KMS-11 (cell line): Measurements from ENCODE around the gene C19orf47.

Experiments
- H2AFZ ChIP-seq: fragments of 200-600 bp; sonication (generic); 2 replicates; pipeline ENCODE4 v1.6.1; 2016; ENCODE audit warnings: antibody characterized with exemption, mixed run types, low read depth
- H3K27ac ChIP-seq: fragments of 200-600 bp; sonication (generic); 2 replicates; pipeline ENCODE4 v1.6.1; 2016; ENCODE audit warnings: mild to moderate bottlenecking, mixed run types
- H3K27me3 ChIP-seq: fragments of 200-600 bp; sonication (generic); 2 replicates; pipeline ENCODE4 v1.6.1; 2017; ENCODE audit warnings: mild to moderate bottlenecking, low read depth, mixed run types, moderate library complexity; ENCODE audit not compliant: insufficient read depth
- H3K36me3 ChIP-seq: fragments of 200-600 bp; sonication (generic); 2 replicates; pipeline ENCODE4 v1.6.1; 2017; ENCODE audit warnings: mild to moderate bottlenecking, mixed run types; ENCODE audit not compliant: insufficient read depth
- H3K4me1 ChIP-seq: fragments of 200-600 bp; sonication (generic); 2 replicates; pipeline ENCODE4 v1.6.1; 2016; ENCODE audit warnings: mild to moderate bottlenecking, low read depth, mixed run types; ENCODE audit not compliant: poor library complexity, severe bottlenecking
- H3K4me2 ChIP-seq: fragments of 200-600 bp; sonication (generic); 2 replicates; pipeline ENCODE4 v1.7.0; 2016; ENCODE audit warnings: mild to moderate bottlenecking, mixed run types
- H3K4me3 ChIP-seq: fragments of 200-600 bp; sonication (generic); IDR thresholded peaks from 2 replicates; pipeline ENCODE4 v1.6.1; 2017; ENCODE audit warnings: low read depth, low read length, mixed read lengths; ENCODE audit not compliant: insufficient read depth
- H3K79me2 ChIP-seq: fragments of 200-600 bp; sonication (generic); 2 replicates; pipeline ENCODE4 v1.6.1; 2016; ENCODE audit warnings: low read depth, mixed run types; ENCODE audit not compliant: insufficient read depth
- H3K9ac ChIP-seq: fragments of 200-600 bp; sonication (generic); 2 replicates; pipeline ENCODE4 v1.6.1; 2016; ENCODE audit warnings: mild to moderate bottlenecking, mixed run types
- H4K20me1 ChIP-seq: fragments of 200-600 bp; sonication (generic); 2 replicates; pipeline ENCODE4 v1.6.1; 2016; ENCODE audit warnings: mild to moderate bottlenecking, mixed run types; ENCODE audit not compliant: insufficient read depth
- CTCF ChIP-seq: fragments of 200-600 bp; sonication (generic); conservative IDR thresholded peaks from 2 replicates; pipeline ENCODE4 v1.6.1; 2017; ENCODE audit warnings: low read depth, mild to moderate bottlenecking, antibody characterized with exemption, low read length, moderate library complexity, mixed read lengths

C19orf47 gene

GRCh38 chr19:40321076-40321475, 27.1 kb downstream of the C19orf47 start:
- no peak overlapping the region for H3K4me2 ChIP-seq
- H3K27ac ChIP-seq, result no peak overlapping the region
- no peak overlapping the region for H3K9ac ChIP-seq
- no peaks in the 10 kb centered on the region for H3K4me1 ChIP-seq
- no peak for TF ChIP-seq CTCF
- H3K4me3 ChIP-seq, result no peak overlapping the region
- no peak overlapping the region for H2AFZ ChIP-seq
- peaks cover 6% of the 10 kb centered on the region; the same call in 1 of the 2 replicates for H3K36me3 ChIP-seq
- H4K20me1 ChIP-seq, result no peaks in the 10 kb centered on the region
- no peaks in the 10 kb centered on the region for H3K27me3 ChIP-seq
- H3K79me2 ChIP-seq, result no peaks in the 10 kb centered on the region

GRCh38 chr19:40320558-40320935, 27.6 kb downstream of the C19orf47 start:
- Histone ChIP-seq H3K4me2 (no peak overlapping the region), H3K27me3 (no peaks in the 10 kb centered on the region), H2AFZ (no peak overlapping the region), H3K4me3 (no peak overlapping the region), H3K79me2 (no peaks in the 10 kb centered on the region), H3K36me3 (peaks cover 6% of the 10 kb centered on the region; the same call in 1 of the 2 replicates), H3K4me1 (no peaks in the 10 kb centered on the region), H3K9ac (no peak overlapping the region), H4K20me1 (no peaks in the 10 kb centered on the region), H3K27ac (no peak overlapping the region)
- TF ChIP-seq CTCF, result no peak

- Histone ChIP-seq H3K79me2 (no peaks in the 10 kb centered on the region), H3K4me1 (peaks cover 8% of the 10 kb centered on the region), H2AFZ (no peak overlapping the region), H3K9ac (no peak overlapping the region), H3K36me3 (peaks cover 6% of the 10 kb centered on the region; the same call in 1 of the 2 replicates), H3K27me3 (no peaks in the 10 kb centered on the region), H3K4me3 (no peak overlapping the region), H4K20me1 (no peaks in the 10 kb centered on the region), H3K27ac (no peak overlapping the region), H3K4me2 (no peak overlapping the region)
- TF ChIP-seq CTCF, result no peak
These were observed 30.9 kb downstream of the C19orf47 start for GRCh38 chr19:40317338-40317737.

- Histone ChIP-seq H3K27me3 (no peaks in the 10 kb centered on the region), H3K4me3 (no peak overlapping the region), H3K79me2 (no peaks in the 10 kb centered on the region), H2AFZ (no peak overlapping the region), H3K4me1 (peaks cover 8% of the 10 kb centered on the region), H4K20me1 (no peaks in the 10 kb centered on the region), H3K4me2 (no peak overlapping the region), H3K9ac (no peak overlapping the region), H3K36me3 (no peaks in the 10 kb centered on the region), H3K27ac (no peak overlapping the region)
- no peak for TF ChIP-seq CTCF
These were observed 32.3 kb downstream of the C19orf47 start for GRCh38 chr19:40315812-40316470.
